Omental fat pad (tissue), 4 donors: Measurements from ENCODE around the gene KCTD7. TPM values are rescaled to one million over a fixed set of nuclear protein-coding genes. Genes with fewer than 3 reads are reported as not detected.

Experiments
- ATAC-seq: fragments of 150-250 bp; one replicate; pipeline ENCODE4 v1.9.1; 2016; ENCODE audit warnings: mild to moderate bottlenecking, moderate library complexity; ENCODE audit not compliant: low FRiP score
- DNase-seq: peaks from one replicate; pipeline ENCODE4 v3.0.0-alpha.2; 2019; ENCODE audit warnings: low spot score
- CTCF ChIP-seq, 3 donors: fragments of 450-650 bp; IDR thresholded peaks; one replicate each; pipeline ENCODE4 v1.5.1; 2016 to 2017; ENCODE audit warnings: antibody characterized with exemption in 3 of 3, mild to moderate bottlenecking in 3 of 3, moderate library complexity in 2 of 3
- total RNA-seq, 4 donors: library from RNA; depleted of rRNA; stranded (reverse); fragments of >200 nt; gene quantifications; one replicate each; pipeline ENCODE4 v1.1.0, GENCODE V29; 2016

The KCTD7 gene
- total RNA-seq, 4 donors from 2014 or later, result 14.2 to 26.8 (median 14.6) TPM

GRCh38 chr7:66693331-66693730 lies 64.7 kb downstream of the KCTD7 start:
- DNase-seq (no peak), ATAC-seq (no peak)
- TF ChIP-seq CTCF (IDR thresholded peaks at IDR 0.05), result no peak

Other genes with a start within 250 kb of the KCTD7 start
- 10 to 100 TPM; 29.8 to 72.1 (median 49.5) TPM for gene RABGEF1, start 111.9 kb downstream of the KCTD7 start, total RNA-seq